Breast epithelium (tissue), 3 donors: ENCODE results near the gene HNRNPF.
"Not testable (repeated sequence)": the region's sequence is repeated elsewhere in the genome, so short reads cannot be mapped to it uniquely, and the experiment has no call there.

Experiments used
- CTCF ChIP-seq, 3 donors: fragments of 450-650 bp; IDR thresholded peaks; one replicate each; pipeline ENCODE4 v1.5.1; 2016 to 2017; ENCODE audit warnings: antibody characterized with exemption in 3 of 3, mild to moderate bottlenecking in 3 of 3, moderate library complexity in 3 of 3
- POLR2A ChIP-seq: fragments of 450-650 bp; IDR thresholded peaks from one replicate; pipeline ENCODE4 v1.6.1; 2016; ENCODE audit warnings: antibody characterized with exemption, mild to moderate bottlenecking, moderate library complexity

- TF ChIP-seq CTCF (IDR thresholded peaks at IDR 0.05); POLR2A: not testable (repeated sequence)
These were observed 15.8 kb downstream of the HNRNPF start for GRCh38 chr10:43393186-43393585.
